HG03558 (cell line): ENCODE data around the gene MYCN.
"Not testable (repeated sequence)": the region's sequence is repeated elsewhere in the genome, so short reads cannot be mapped to it uniquely, and the experiment has no call there.

Source experiments
- ATAC-seq: cut with Tn5 transposase; IDR thresholded peaks from one replicate; pipeline ENCODE4 v1.9.1; 2021; ENCODE audit warnings: moderate number of reproducible peaks; ENCODE audit not compliant: unreplicated experiment; ENCODE audit errors: extremely low read depth

MYCN gene

GRCh38 chr2:15942711-15943345 is 2.5 kb downstream of the MYCN start:
- no peak for ATAC-seq

GRCh38 chr2:15943378-15944280 is 3.3 kb downstream of the MYCN start:
- ATAC-seq = no peak

- no peak for ATAC-seq
These were observed 4.1 kb downstream of the MYCN start for GRCh38 chr2:15944325-15945017.

- no peak for ATAC-seq
These were observed 5.8 kb downstream of the MYCN start for GRCh38 chr2:15945909-15946705.

- no peak for ATAC-seq
These were observed 6.6 kb downstream of the MYCN start for GRCh38 chr2:15946983-15947382.

GRCh38 chr2:15947431-15947830 is 7.1 kb downstream of the MYCN start:
- ATAC-seq = no peak

GRCh38 chr2:15948704-15948957 is 8.3 kb downstream of the MYCN start:
- no peak for ATAC-seq

GRCh38 chr2:15949126-15949525 is 8.8 kb downstream of the MYCN start:
- ATAC-seq = no peak

GRCh38 chr2:15949551-15949950 is 9.2 kb downstream of the MYCN start:
- no peak for ATAC-seq

- no peak for ATAC-seq
These were observed 10.0 kb downstream of the MYCN start for GRCh38 chr2:15950088-15950952.

GRCh38 chr2:15951936-15952335 is 11.6 kb downstream of the MYCN start:
- ATAC-seq = not testable (repeated sequence)

- no peak for ATAC-seq
These were observed 12.2 kb downstream of the MYCN start for GRCh38 chr2:15952451-15953146.

- no peak for ATAC-seq
These were observed 12.8 kb downstream of the MYCN start for GRCh38 chr2:15953147-15953630.

GRCh38 chr2:15953891-15954680 is 13.7 kb downstream of the MYCN start:
- no peak for ATAC-seq

- no peak for ATAC-seq
These were observed 14.4 kb downstream of the MYCN start for GRCh38 chr2:15954761-15955160.

- no peak for ATAC-seq
These were observed 15.1 kb downstream of the MYCN start for GRCh38 chr2:15955232-15955988.

GRCh38 chr2:15956230-15956629 is 15.9 kb downstream of the MYCN start:
- ATAC-seq = no peak
